SK-N-SH (cell line): ENCODE results near the gene HGS. TPM values are rescaled to one million over a fixed set of nuclear protein-coding genes. Genes with fewer than 3 reads are reported as not detected.
A peak's percentile ranks its signal among the peaks of the same experiment; 100 is the strongest.

Source experiments
- CTCF ChIA-PET: fragments of 300-600, 350-600 bp; formaldehyde crosslinking; extraction: SDS; loops from one replicate; lab custom pipeline; 2021; lab: Yijun Ruan, JAX
- POLR2A ChIA-PET: fragments of 350-600 bp; sonication (Branson Sonifier 250); formaldehyde crosslinking; extraction: SDS; loops from one replicate; lab custom pipeline; 2020; ENCODE audit warnings: antibody characterized with exemption, inconsistent platforms; lab: Yijun Ruan, JAX
- DNase-seq: peaks from one replicate; pipeline ENCODE4 v3.0.0; 2012
- H2AFZ ChIP-seq: fragments of 200-600 bp; sonication (generic); 2 replicates; pipeline ENCODE4 v1.8.1; 2016; ENCODE audit warnings: antibody characterized with exemption, mild to moderate bottlenecking, low read depth
- H3F3A ChIP-seq: fragments of 200-600 bp; sonication (generic); replicated peaks from 2 replicates; pipeline ENCODE3; 2016; ENCODE audit warnings: antibody characterized with exemption, mild to moderate bottlenecking; ENCODE audit not compliant: insufficient read depth
- H3K27ac ChIP-seq, 2 experiments: fragments of 200-500 bp in 1 of 2; fragments of 200-600 bp in 1 of 2; sonication (Bioruptor generic) in 1 of 2; sonication (generic), shearing (Covaris generic) in 1 of 2; 2 replicates each; pipeline versions ENCODE4 v1.5.1 to v1.6.1; 2014 to 2016; ENCODE audit warnings: low read depth in 2 of 2, inconsistent platforms in 1 of 2, low read length in 1 of 2, mild to moderate bottlenecking in 1 of 2, mixed read lengths in 1 of 2
- H3K27me3 ChIP-seq: fragments of 200-600 bp; sonication (generic), shearing (Covaris generic); 2 replicates; pipeline ENCODE4 v1.6.1; 2016; ENCODE audit warnings: mixed run types; ENCODE audit not compliant: insufficient read depth
- H3K36me3 ChIP-seq, 2 experiments: fragments of 200-500 bp in 1 of 2; fragments of 200-600 bp in 1 of 2; sonication (Bioruptor generic) in 1 of 2; sonication (generic) in 1 of 2; replicated peaks in 1 of 2; 2 replicates each; pipeline versions ENCODE3 to v1.5.1; 2014 to 2016; ENCODE audit warnings: low read length in 1 of 2, mild to moderate bottlenecking in 1 of 2; ENCODE audit not compliant: insufficient read depth in 2 of 2, control insufficient read depth in 1 of 2
- H3K4me1 ChIP-seq, 2 experiments: fragments of 200-500 bp in 1 of 2; fragments of 200-600 bp in 1 of 2; sonication (Bioruptor generic) in 1 of 2; sonication (generic), shearing (Covaris generic) in 1 of 2; 2 replicates each; pipeline versions ENCODE4 v1.5.1 to v1.6.1; 2014 to 2016; ENCODE audit warnings: low read depth in 1 of 2, low read length in 1 of 2, mixed run types in 1 of 2; ENCODE audit not compliant: insufficient read depth in 2 of 2, control insufficient read depth in 1 of 2
- H3K4me2 ChIP-seq: fragments of 200-600 bp; sonication (generic), shearing (Covaris generic); 2 replicates; pipeline ENCODE4 v1.6.1; 2017; ENCODE audit warnings: mixed run types
- H3K4me3 ChIP-seq, 2 experiments: fragments of 200-500 bp in 1 of 2; fragments of 200-600 bp in 1 of 2; sonication (Bioruptor generic) in 1 of 2; sonication (generic), shearing (Covaris generic) in 1 of 2; 2 replicates each; pipeline versions ENCODE4 v1.5.1 to v1.8.1; 2014 to 2016; ENCODE audit warnings: low read depth in 2 of 2, inconsistent platforms in 1 of 2, low read length in 1 of 2, mild to moderate bottlenecking in 1 of 2, mixed read lengths in 1 of 2, moderate library complexity in 1 of 2
- H3K79me2 ChIP-seq: fragments of 200-600 bp; sonication (generic); 2 replicates; pipeline ENCODE4 v1.8.1; 2017; ENCODE audit warnings: mild to moderate bottlenecking; ENCODE audit not compliant: insufficient read depth
- H3K9ac ChIP-seq: fragments of 200-600 bp; sonication (generic); 2 replicates; pipeline ENCODE4 v1.6.1; 2017; ENCODE audit warnings: mixed run types
- H3K9me2 ChIP-seq: fragments of 200-600 bp; sonication (generic); 2 replicates; pipeline ENCODE4 v1.6.1; 2017; ENCODE audit warnings: mixed run types
- H3K9me3 ChIP-seq: fragments of 200-600 bp; sonication (generic); 2 replicates; pipeline ENCODE4 v1.6.1; 2017; ENCODE audit warnings: mixed run types, mild to moderate bottlenecking, moderate library complexity
- H4K20me1 ChIP-seq: fragments of 200-600 bp; sonication (generic); 2 replicates; pipeline ENCODE4 v1.6.1; 2017; ENCODE audit warnings: mild to moderate bottlenecking, mixed run types; ENCODE audit not compliant: insufficient read depth
- CHD2 ChIP-seq: fragments of 150-350 bp; IDR thresholded peaks from 2 replicates; pipeline ENCODE4 v1.6.1; 2018; ENCODE audit warnings: low read length; ENCODE audit not compliant: partially characterized antibody
- GABPA ChIP-seq: IDR thresholded peaks from 2 replicates; pipeline ENCODE4 v1.4.0; 2012; ENCODE audit warnings: low read depth, mild to moderate bottlenecking
- GATA2 ChIP-seq: sonication (generic); formaldehyde crosslinking; IDR thresholded peaks from 2 replicates; pipeline ENCODE4 v1.5.0; 2020; ENCODE audit warnings: mild to moderate bottlenecking, missing genetic modification reagents
- NFIC ChIP-seq: IDR thresholded peaks from 2 replicates; pipeline ENCODE4 v1.4.0; 2012; ENCODE audit warnings: borderline replicate concordance
- NRF1 ChIP-seq: IDR thresholded peaks from 2 replicates; pipeline ENCODE4 v1.6.1; 2012; ENCODE audit warnings: low read depth, mild to moderate bottlenecking, low read length
- RXRA ChIP-seq: IDR thresholded peaks from 2 replicates; pipeline ENCODE4 v1.4.0; 2012; ENCODE audit warnings: low read depth, mild to moderate bottlenecking, borderline replicate concordance
- SIN3A ChIP-seq: IDR thresholded peaks from 2 replicates; pipeline ENCODE4 v1.6.1; 2012; ENCODE audit warnings: low read depth, mild to moderate bottlenecking, low read length, moderate library complexity, borderline replicate concordance
- YY1 ChIP-seq: IDR thresholded peaks from 2 replicates; pipeline ENCODE4 v1.4.0; 2012; ENCODE audit warnings: low read depth, mild to moderate bottlenecking
- WGBS: methylation state at CpG from one replicate; pipeline ENCODE4 v1.1.6; 2017; ENCODE audit warnings: low lambda C conversion rate; 5-methylcytosine and 5-hydroxymethylcytosine counted together
- polyA plus RNA-seq, 3 experiments: library from polyadenylated mRNA; depleted of rRNA; stranded (reverse); fragments of >200 nt; gene quantifications; 2 replicates each; pipeline ENCODE4 v1.2.3, GENCODE V29; 2012
- TF ChIP-seq, protein P1 (sequence below): IDR thresholded peaks from 2 replicates; pipeline ENCODE4 v1.4.0; 2012; ENCODE audit warnings: low read depth, borderline replicate concordance
- TF ChIP-seq, protein P2 (sequence below): fragments of 200-600 bp; sonication (generic); IDR thresholded peaks from 2 replicates; pipeline ENCODE4 v1.6.1; 2017; ENCODE audit warnings: antibody characterized with exemption, mild to moderate bottlenecking, moderate library complexity
- TF ChIP-seq, protein P3 (sequence below): IDR thresholded peaks from 2 replicates; pipeline ENCODE4 v1.6.1; 2012; ENCODE audit warnings: mild to moderate bottlenecking, low read depth, low read length, moderate library complexity
- TF ChIP-seq, protein P4 (sequence below): fragments of 150-350 bp; IDR thresholded peaks from 2 replicates; pipeline ENCODE4 v1.6.1; 2017; ENCODE audit warnings: antibody characterized with exemption, low read length, low read depth, borderline replicate concordance

The HGS gene
- polyA plus RNA-seq, 1 of the 3 experiments (the other 2 are of a cell fraction), result 192 TPM

DNA sequence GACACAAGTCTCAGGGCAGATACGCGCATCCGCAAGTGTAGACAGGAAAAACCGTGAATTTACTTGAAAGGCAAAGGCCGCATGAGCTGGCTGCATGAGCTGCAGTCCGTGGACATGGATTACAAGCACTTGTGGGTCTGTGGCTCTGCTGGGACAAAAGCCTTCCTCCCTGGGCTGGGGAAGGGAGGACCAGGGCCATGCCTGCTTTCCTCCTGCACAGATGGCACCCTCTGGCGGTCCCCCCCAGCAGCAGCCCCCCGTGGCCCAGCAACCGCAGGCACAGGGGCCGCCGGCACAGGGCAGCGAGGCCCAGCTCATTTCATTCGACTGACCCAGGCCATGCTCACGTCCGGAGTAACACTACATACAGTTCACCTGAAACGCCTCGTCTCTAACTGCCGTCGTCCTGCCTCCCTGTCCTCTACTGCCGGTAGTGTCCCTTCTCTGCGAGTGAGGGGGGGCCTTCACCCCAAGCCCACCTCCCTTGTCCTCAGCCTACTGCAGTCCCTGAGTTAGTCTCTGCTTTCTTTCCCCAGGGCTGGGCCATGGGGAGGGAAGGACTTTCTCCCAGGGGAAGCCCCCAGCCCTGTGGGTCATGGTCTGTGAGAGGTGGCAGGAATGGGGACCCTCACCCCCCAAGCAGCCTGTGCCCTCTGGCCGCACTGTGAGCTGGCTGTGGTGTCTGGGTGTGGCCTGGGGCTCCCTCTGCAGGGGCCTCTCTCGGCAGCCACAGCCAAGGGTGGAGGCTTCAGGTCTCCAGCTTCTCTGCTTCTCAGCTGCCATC, 17.7 kb downstream of the HGS start:
- 80% methylated on average over 20 of the region's 23 CpGs for WGBS
- TF ChIP-seq, protein P1, sequence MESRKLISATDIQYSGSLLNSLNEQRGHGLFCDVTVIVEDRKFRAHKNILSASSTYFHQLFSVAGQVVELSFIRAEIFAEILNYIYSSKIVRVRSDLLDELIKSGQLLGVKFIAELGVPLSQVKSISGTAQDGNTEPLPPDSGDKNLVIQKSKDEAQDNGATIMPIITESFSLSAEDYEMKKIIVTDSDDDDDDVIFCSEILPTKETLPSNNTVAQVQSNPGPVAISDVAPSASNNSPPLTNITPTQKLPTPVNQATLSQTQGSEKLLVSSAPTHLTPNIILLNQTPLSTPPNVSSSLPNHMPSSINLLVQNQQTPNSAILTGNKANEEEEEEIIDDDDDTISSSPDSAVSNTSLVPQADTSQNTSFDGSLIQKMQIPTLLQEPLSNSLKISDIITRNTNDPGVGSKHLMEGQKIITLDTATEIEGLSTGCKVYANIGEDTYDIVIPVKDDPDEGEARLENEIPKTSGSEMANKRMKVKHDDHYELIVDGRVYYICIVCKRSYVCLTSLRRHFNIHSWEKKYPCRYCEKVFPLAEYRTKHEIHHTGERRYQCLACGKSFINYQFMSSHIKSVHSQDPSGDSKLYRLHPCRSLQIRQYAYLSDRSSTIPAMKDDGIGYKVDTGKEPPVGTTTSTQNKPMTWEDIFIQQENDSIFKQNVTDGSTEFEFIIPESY, result no peak
- TF ChIP-seq, protein P2, sequence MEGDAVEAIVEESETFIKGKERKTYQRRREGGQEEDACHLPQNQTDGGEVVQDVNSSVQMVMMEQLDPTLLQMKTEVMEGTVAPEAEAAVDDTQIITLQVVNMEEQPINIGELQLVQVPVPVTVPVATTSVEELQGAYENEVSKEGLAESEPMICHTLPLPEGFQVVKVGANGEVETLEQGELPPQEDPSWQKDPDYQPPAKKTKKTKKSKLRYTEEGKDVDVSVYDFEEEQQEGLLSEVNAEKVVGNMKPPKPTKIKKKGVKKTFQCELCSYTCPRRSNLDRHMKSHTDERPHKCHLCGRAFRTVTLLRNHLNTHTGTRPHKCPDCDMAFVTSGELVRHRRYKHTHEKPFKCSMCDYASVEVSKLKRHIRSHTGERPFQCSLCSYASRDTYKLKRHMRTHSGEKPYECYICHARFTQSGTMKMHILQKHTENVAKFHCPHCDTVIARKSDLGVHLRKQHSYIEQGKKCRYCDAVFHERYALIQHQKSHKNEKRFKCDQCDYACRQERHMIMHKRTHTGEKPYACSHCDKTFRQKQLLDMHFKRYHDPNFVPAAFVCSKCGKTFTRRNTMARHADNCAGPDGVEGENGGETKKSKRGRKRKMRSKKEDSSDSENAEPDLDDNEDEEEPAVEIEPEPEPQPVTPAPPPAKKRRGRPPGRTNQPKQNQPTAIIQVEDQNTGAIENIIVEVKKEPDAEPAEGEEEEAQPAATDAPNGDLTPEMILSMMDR, result peak; percentile 29; the same call in 1 of the 2 replicates
- TF ChIP-seq NRF1, result no peak
- TF ChIP-seq, all 33 proteins: peak for 1
- peaks cover 54% of the 10 kb centered on the region for H3F3A ChIP-seq
- H3K9me3 ChIP-seq, result no peaks in the 10 kb centered on the region
- peaks cover 14 to 29% of the 10 kb centered on the region in 2 experiments; a peak in 3 of 4 replicates for H3K4me1 ChIP-seq
- peaks cover 95% of the 10 kb centered on the region for H3K79me2 ChIP-seq
- peaks cover 50 to 71% of the 10 kb centered on the region in 2 experiments for H3K36me3 ChIP-seq
- CTCF ChIA-PET, result interaction anchor here (0.5 to 2.6 kb wide), 9 partner anchors 8 to 168 kb away, joined by 3 to 17 read pairs (median 3); partner anchors contain the start of genes ARL16, CCDC137, HGS and NPLOC4
- no peak overlapping the region for H2AFZ ChIP-seq
- no peaks in the 10 kb centered on the region for H3K9me2 ChIP-seq
- H3K27me3 ChIP-seq, result no peaks in the 10 kb centered on the region
- peak overlapping the region; percentile 98; the same call in 1 of the 2 replicates for H3K9ac ChIP-seq
- peak overlapping the region in 1 of 2 experiments; percentile 84; a peak in 2 of 4 replicates for H3K27ac ChIP-seq
- POLR2A ChIA-PET, result interaction anchor here (0.8 to 4.1 kb wide), 7 partner anchors 8 to 132 kb away, joined by 3 to 33 read pairs (median 9); partner anchors contain the start of genes ARL16, HGS, MCRIP1 and SLC25A10
- H3K4me3 ChIP-seq, result peak overlapping the region; percentile 86 to 95
- peak overlapping the region; percentile 97 for H3K4me2 ChIP-seq
- H4K20me1 ChIP-seq, result peaks cover 38% of the 10 kb centered on the region
- no peak for DNase-seq

DNA sequence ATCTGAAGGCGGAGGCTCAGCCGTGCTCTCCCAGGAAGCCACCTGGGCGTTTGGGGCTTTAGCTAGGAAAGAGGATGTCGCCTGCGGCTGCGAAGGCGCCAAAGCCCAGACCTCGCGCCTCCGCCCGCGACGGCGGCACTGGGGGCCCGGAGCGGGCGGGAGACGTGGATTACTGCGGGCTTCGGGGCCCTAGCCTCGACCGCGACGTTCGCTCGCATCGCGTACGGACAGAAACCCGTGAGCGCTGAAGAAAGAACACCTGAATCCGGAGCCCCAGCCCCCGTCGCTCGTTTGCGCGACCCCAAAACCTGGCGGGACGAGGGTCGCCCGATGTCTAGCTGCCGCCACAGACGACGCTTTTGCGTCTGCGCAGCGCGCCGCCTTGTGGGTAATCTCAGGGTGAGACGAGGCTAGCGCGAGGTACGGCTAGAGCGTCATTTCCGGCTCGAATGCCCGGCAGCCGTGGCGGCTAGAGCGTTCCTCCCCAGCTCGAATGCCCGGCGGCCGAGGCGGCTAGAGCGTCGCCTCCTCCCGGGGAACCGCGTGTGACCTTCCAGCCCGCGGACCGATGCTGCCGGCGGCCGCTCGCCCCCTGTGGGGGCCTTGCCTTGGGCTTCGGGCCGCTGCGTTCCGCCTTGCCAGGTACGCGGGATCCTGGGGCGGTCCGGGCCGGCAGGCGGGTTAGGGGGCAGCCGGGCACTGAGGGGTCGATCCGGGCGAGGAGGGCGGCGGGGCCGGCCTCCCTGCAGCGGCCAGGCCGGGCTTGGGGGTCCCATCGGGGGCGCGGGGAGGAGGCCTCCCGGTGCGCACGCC, 19.3 kb downstream of the HGS start, which contains the start of gene MRPL12:
Gene MRPL12 (plus strand): TSS at position 434 of the 813 bp plus-strand sequence. CDS start 135 bp downstream, at position 569.
- peak within 1 kb of the TSS; percentile 97 for H3K4me2 ChIP-seq
- H3F3A ChIP-seq, result peaks cover 53% of the 10 kb centered on the region
- H3K79me2 ChIP-seq, result peaks cover 79% of the 10 kb centered on the region
- peaks cover 14 to 29% of the 10 kb centered on the region in 2 experiments; a peak in 3 of 4 replicates for H3K4me1 ChIP-seq
- H4K20me1 ChIP-seq, result peaks cover 32% of the 10 kb centered on the region
- peaks cover 53 to 65% of the 10 kb centered on the region in 2 experiments for H3K36me3 ChIP-seq
- POLR2A ChIA-PET, result interaction anchor here (0.7 to 4.1 kb wide), 18 partner anchors 8 to 403 kb away, joined by 3 to 33 read pairs (median 4); partner anchors contain the start of genes ARL16, CCDC137, HGS and OXLD1
- H3K9me2 ChIP-seq, result no peaks in the 10 kb centered on the region
- H3K27ac ChIP-seq, result peak within 1 kb of the TSS; percentile 78 to 84
- H3K9ac ChIP-seq, result peak within 1 kb of the TSS; percentile 98
- no peaks in the 10 kb centered on the region for H3K27me3 ChIP-seq
- under 1% methylated on average over 66 of the region's 102 CpGs for WGBS
- DNase-seq, result peak; percentile 100
- H2AFZ ChIP-seq, result 0 out of 2 replicates have a peak within 1 kb of the TSS, but pooled peaks have one; percentile 29
- peak within 1 kb of the TSS; percentile 86 to 95 for H3K4me3 ChIP-seq
- no peaks in the 10 kb centered on the region for H3K9me3 ChIP-seq
- CTCF ChIA-PET, result interaction anchor here (0.7 to 2.6 kb wide), 8 partner anchors 11 to 167 kb away, joined by 3 to 17 read pairs (median 4); partner anchors contain the start of genes ARL16, CCDC137, HGS and OXLD1
- TF ChIP-seq, protein P3, sequence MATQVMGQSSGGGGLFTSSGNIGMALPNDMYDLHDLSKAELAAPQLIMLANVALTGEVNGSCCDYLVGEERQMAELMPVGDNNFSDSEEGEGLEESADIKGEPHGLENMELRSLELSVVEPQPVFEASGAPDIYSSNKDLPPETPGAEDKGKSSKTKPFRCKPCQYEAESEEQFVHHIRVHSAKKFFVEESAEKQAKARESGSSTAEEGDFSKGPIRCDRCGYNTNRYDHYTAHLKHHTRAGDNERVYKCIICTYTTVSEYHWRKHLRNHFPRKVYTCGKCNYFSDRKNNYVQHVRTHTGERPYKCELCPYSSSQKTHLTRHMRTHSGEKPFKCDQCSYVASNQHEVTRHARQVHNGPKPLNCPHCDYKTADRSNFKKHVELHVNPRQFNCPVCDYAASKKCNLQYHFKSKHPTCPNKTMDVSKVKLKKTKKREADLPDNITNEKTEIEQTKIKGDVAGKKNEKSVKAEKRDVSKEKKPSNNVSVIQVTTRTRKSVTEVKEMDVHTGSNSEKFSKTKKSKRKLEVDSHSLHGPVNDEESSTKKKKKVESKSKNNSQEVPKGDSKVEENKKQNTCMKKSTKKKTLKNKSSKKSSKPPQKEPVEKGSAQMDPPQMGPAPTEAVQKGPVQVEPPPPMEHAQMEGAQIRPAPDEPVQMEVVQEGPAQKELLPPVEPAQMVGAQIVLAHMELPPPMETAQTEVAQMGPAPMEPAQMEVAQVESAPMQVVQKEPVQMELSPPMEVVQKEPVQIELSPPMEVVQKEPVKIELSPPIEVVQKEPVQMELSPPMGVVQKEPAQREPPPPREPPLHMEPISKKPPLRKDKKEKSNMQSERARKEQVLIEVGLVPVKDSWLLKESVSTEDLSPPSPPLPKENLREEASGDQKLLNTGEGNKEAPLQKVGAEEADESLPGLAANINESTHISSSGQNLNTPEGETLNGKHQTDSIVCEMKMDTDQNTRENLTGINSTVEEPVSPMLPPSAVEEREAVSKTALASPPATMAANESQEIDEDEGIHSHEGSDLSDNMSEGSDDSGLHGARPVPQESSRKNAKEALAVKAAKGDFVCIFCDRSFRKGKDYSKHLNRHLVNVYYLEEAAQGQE, result peak; percentile 52; the same call in 1 of the 2 replicates
- peak; percentile 99 for TF ChIP-seq CHD2
- peak; percentile 98 for TF ChIP-seq SIN3A
- TF ChIP-seq GABPA, result peak; percentile 90
- TF ChIP-seq GATA2 (CRISPR knock-in tag), result no peak
- peak; percentile 43 for TF ChIP-seq YY1
- TF ChIP-seq, protein P4, sequence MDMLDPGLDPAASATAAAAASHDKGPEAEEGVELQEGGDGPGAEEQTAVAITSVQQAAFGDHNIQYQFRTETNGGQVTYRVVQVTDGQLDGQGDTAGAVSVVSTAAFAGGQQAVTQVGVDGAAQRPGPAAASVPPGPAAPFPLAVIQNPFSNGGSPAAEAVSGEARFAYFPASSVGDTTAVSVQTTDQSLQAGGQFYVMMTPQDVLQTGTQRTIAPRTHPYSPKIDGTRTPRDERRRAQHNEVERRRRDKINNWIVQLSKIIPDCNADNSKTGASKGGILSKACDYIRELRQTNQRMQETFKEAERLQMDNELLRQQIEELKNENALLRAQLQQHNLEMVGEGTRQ, result no peak
- no peak; the same call in 1 of the 2 replicates for TF ChIP-seq RXRA
- TF ChIP-seq NFIC, result no peak
